Hepatocyte (in vitro differentiated cells): ENCODE measurements around the gene FHL1.

Source experiments
- CTCF ChIP-seq: fragments of 200-600 bp; sonication (generic); IDR thresholded peaks from 2 replicates; pipeline ENCODE4 v1.5.1; 2016; ENCODE audit warnings: antibody characterized with exemption, mild to moderate bottlenecking; ENCODE audit not compliant: poor library complexity
- EZH2 ChIP-seq: fragments of 200-600 bp; sonication (generic); IDR thresholded peaks from 2 replicates; pipeline ENCODE4 v1.6.1; 2016; ENCODE audit warnings: antibody characterized with exemption, mild to moderate bottlenecking, borderline replicate concordance
- EZH2phosphoT487 ChIP-seq: fragments of 200-600 bp; sonication (generic); IDR thresholded peaks from one replicate; pipeline ENCODE4 v1.6.1; 2018; ENCODE audit warnings: antibody characterized with exemption, mild to moderate bottlenecking, low read depth, moderate library complexity; ENCODE audit not compliant: unreplicated experiment, severe bottlenecking

GRCh38 chrX:136125106-136125505 is 22.2 kb upstream of the FHL1 start:
- no peak for TF ChIP-seq CTCF
- TF ChIP-seq EZH2: no peak
- TF ChIP-seq EZH2phosphoT487: no peak
